MM.1S (cell line): ENCODE data around the gene GSG1L.

Source experiments
- DNase-seq: peaks from one replicate; pipeline ENCODE4 v3.0.0-alpha.2; 2015
- H2AFZ ChIP-seq: fragments of 300-600 bp; sonication (generic); 2 replicates; pipeline ENCODE4 v1.6.0; 2016; ENCODE audit warnings: antibody characterized with exemption, low read length
- H3F3A ChIP-seq: fragments of 300-600 bp; sonication (generic); 2 replicates; pipeline ENCODE4 v1.6.1; 2016; ENCODE audit warnings: mild to moderate bottlenecking, antibody characterized with exemption, low read length, moderate library complexity, mixed read lengths; ENCODE audit not compliant: insufficient read depth
- H3K27ac ChIP-seq: fragments of 300-600 bp; sonication (generic); 2 replicates; pipeline ENCODE4 v1.5.1; 2016; ENCODE audit warnings: mild to moderate bottlenecking, low read length
- H3K27me3 ChIP-seq: fragments of 300-600 bp; sonication (generic); replicated peaks from 2 replicates; pipeline ENCODE4 v1.6.0; 2016; ENCODE audit warnings: low read length; ENCODE audit not compliant: insufficient read depth
- H3K36me3 ChIP-seq: fragments of 300-600 bp; sonication (generic); replicated peaks from 2 replicates; pipeline ENCODE4 v1.6.1; 2016; ENCODE audit warnings: mild to moderate bottlenecking, low read length, mixed read lengths; ENCODE audit not compliant: insufficient read depth
- H3K4me1 ChIP-seq: fragments of 300-600 bp; sonication (generic); 2 replicates; pipeline ENCODE4 v1.6.1; 2016; ENCODE audit warnings: low read length, mixed read lengths
- H3K4me2 ChIP-seq: fragments of 300-600 bp; sonication (generic); 2 replicates; pipeline ENCODE4 v1.6.0; 2016; ENCODE audit warnings: low read depth, low read length
- H3K4me3 ChIP-seq: fragments of 300-600 bp; sonication (generic); 2 replicates; pipeline ENCODE4 v1.5.1; 2016; ENCODE audit warnings: low read length, mixed read lengths
- H3K79me2 ChIP-seq: fragments of 300-600 bp; sonication (generic); 2 replicates; pipeline ENCODE4 v1.6.1; 2016; ENCODE audit warnings: mixed run types, low read length, mixed read lengths
- H3K9ac ChIP-seq: fragments of 300-600 bp; sonication (generic); 2 replicates; pipeline ENCODE4 v1.6.1; 2016; ENCODE audit warnings: low read length, mixed read lengths
- H3K9me2 ChIP-seq: fragments of 300-600 bp; sonication (generic); replicated peaks from 2 replicates; pipeline ENCODE4 v1.6.1; 2016; ENCODE audit warnings: mild to moderate bottlenecking, low read length, mixed read lengths; ENCODE audit not compliant: insufficient read depth
- H3K9me3 ChIP-seq: fragments of 300-600 bp; sonication (generic); replicated peaks from 2 replicates; pipeline ENCODE4 v1.6.1; 2016; ENCODE audit warnings: mild to moderate bottlenecking, low read length, mixed read lengths; ENCODE audit not compliant: insufficient read depth
- H4K20me1 ChIP-seq: fragments of 300-600 bp; sonication (generic); 2 replicates; pipeline ENCODE4 v1.6.1; 2016; ENCODE audit warnings: mild to moderate bottlenecking, low read length, moderate library complexity, mixed read lengths; ENCODE audit not compliant: insufficient read depth
- CTCF ChIP-seq: fragments of 300-600 bp; sonication (generic); IDR thresholded peaks from 2 replicates; pipeline ENCODE4 v1.5.1; 2016; ENCODE audit warnings: antibody characterized with exemption, low read length, mixed read lengths
- EZH2 ChIP-seq: fragments of 300-600 bp; sonication (generic); optimal IDR thresholded peaks from 2 replicates; pipeline ENCODE3; 2017; ENCODE audit warnings: low read depth, mild to moderate bottlenecking, antibody characterized with exemption, low read length, mixed read lengths
- EZH2phosphoT487 ChIP-seq: fragments of 300-600 bp; sonication (generic); IDR thresholded peaks from 2 replicates; pipeline ENCODE4 v1.6.1; 2018; ENCODE audit warnings: antibody characterized with exemption, low read length

GSG1L gene

GRCh38 chr16:27954191-27954590, 109.3 kb downstream of the GSG1L start:
- no peak for DNase-seq
- no peak overlapping the region for H3K27ac ChIP-seq
- H3K79me2 ChIP-seq, result no peaks in the 10 kb centered on the region
- H4K20me1 ChIP-seq, result no peaks in the 10 kb centered on the region
- no peak overlapping the region for H3K9ac ChIP-seq
- H3K9me2 ChIP-seq, result no peaks in the 10 kb centered on the region
- H3K4me3 ChIP-seq, result no peak overlapping the region
- H3K4me2 ChIP-seq, result no peak overlapping the region
- H3K9me3 ChIP-seq, result no peaks in the 10 kb centered on the region
- peaks cover 30% of the 10 kb centered on the region for H3K27me3 ChIP-seq
- H2AFZ ChIP-seq, result no peak overlapping the region
- no peaks in the 10 kb centered on the region for H3F3A ChIP-seq
- no peaks in the 10 kb centered on the region for H3K36me3 ChIP-seq
- TF ChIP-seq EZH2, result no peak
- TF ChIP-seq CTCF, result no peak
- no peak for TF ChIP-seq EZH2phosphoT487
- no peaks in the 10 kb centered on the region for H3K4me1 ChIP-seq

- no peaks in the 10 kb centered on the region for H3K4me1 ChIP-seq
- H3K4me3 ChIP-seq, result no peak overlapping the region
- TF ChIP-seq CTCF, result no peak
- no peak overlapping the region for H2AFZ ChIP-seq
- no peak overlapping the region for H3K27ac ChIP-seq
- H3K36me3 ChIP-seq, result no peaks in the 10 kb centered on the region
- H3K27me3 ChIP-seq, result peaks cover 30% of the 10 kb centered on the region
- H3K9me2 ChIP-seq, result no peaks in the 10 kb centered on the region
- H3F3A ChIP-seq, result no peaks in the 10 kb centered on the region
- H3K4me2 ChIP-seq, result no peak overlapping the region
- no peaks in the 10 kb centered on the region for H3K9me3 ChIP-seq
- DNase-seq, result no peak
- H3K9ac ChIP-seq, result no peak overlapping the region
- H4K20me1 ChIP-seq, result no peaks in the 10 kb centered on the region
- no peaks in the 10 kb centered on the region for H3K79me2 ChIP-seq
These were observed 110.7 kb downstream of the GSG1L start for GRCh38 chr16:27952811-27953210.

DNA sequence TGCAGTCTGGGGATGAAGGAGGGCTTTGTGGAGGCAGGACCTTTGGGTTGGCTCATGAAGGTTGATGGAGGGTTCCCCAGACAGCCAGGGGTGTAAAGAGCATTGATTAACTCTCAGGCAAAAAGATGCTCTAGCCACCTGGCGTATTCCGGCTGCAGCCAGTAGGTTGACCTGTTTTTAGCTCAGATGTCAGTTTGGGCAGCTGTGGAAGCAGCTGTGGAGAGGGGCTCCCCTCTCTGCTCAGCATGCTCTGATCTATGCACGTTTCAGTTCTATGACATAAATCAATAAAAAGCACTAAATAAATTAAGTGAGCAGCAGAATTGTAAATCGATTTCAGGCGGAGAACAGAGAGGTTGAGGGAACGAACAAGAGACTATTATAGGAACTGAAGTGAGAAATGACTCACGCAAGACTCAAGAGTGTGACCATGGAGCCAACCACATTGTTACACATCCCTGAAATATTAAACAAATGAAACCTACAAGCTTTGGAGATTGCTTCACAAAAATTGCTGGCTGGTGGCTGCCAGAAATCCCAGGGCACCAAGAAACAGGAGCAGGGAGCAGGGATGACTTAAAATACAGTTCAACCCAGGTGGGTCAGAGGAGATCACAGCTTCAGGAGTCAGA, 111.9 kb downstream of the GSG1L start:
- DNase-seq, result no peak

More for the DNA sequence above, 111.9 kb downstream of the GSG1L start:
- H3K36me3 ChIP-seq, result no peaks in the 10 kb centered on the region
- H3K27me3 ChIP-seq, result peaks cover 30% of the 10 kb centered on the region
- no peak overlapping the region for H3K4me3 ChIP-seq
- no peaks in the 10 kb centered on the region for H3K4me1 ChIP-seq
- H4K20me1 ChIP-seq, result no peaks in the 10 kb centered on the region
- no peak for TF ChIP-seq CTCF
- no peak for TF ChIP-seq EZH2phosphoT487
- TF ChIP-seq EZH2, result no peak
- no peaks in the 10 kb centered on the region for H3K9me3 ChIP-seq
- no peaks in the 10 kb centered on the region for H3K79me2 ChIP-seq
- H3K9me2 ChIP-seq, result no peaks in the 10 kb centered on the region
- no peak overlapping the region for H3K4me2 ChIP-seq
- H3K9ac ChIP-seq, result no peak overlapping the region
- H3K27ac ChIP-seq, result no peak overlapping the region
- no peak overlapping the region for H2AFZ ChIP-seq
- H3F3A ChIP-seq, result no peaks in the 10 kb centered on the region
